GM19351 (cell line): ENCODE measurements around the gene INPP5A.
"Not testable (repeated sequence)": the region's sequence is repeated elsewhere in the genome, so short reads cannot be mapped to it uniquely, and the experiment has no call there.

Source experiments
- ATAC-seq: cut with Tn5 transposase; IDR thresholded peaks from one replicate; pipeline ENCODE4 v1.9.1; 2021; ENCODE audit warnings: mild to moderate bottlenecking, moderate library complexity; ENCODE audit not compliant: unreplicated experiment

The INPP5A gene

DNA sequence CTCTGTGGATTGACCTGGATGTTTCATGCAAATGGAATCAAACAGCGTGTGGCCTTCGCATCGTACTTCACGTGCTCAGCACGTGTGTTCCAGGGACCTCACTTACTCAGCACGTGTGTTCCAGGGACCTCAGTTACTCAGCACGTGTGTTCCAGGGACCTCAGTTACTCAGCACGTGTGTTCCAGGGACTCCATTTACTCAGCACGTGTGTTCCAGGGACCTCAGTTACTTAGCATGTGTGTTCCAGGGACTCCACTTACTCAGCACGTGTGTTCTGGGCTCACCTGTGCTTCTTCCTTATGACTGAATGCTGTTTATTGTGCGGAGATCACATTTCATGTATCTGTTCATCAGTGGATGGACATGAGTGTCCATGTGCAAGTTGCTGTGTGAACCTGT lies 22.0 kb downstream of the INPP5A start:
- ATAC-seq: no peak

DNA sequence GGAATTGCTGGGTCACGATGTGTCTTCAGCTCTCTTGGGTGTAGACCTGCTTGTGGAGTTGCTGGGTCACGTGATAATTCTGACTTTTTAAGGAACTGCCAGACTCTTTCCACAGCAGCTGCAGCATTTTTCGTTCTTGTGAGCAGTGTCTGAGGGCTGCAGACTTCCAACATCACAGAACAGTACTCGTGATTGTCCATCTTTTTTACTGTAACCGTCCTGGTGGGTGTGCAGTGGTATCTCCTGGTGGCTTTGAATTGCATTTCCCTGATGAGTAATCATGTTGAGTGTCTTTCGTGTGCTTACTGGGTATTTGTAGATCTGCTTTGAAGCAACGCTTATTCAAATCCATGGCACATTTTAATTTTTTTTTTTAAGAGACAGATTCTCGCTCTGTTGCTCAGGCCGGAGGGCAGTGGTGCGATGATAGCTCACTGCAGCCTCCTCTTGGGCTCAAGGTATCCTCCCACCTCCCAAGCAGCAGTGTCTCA lies 22.7 kb downstream of the INPP5A start:
- ATAC-seq: no peak

DNA sequence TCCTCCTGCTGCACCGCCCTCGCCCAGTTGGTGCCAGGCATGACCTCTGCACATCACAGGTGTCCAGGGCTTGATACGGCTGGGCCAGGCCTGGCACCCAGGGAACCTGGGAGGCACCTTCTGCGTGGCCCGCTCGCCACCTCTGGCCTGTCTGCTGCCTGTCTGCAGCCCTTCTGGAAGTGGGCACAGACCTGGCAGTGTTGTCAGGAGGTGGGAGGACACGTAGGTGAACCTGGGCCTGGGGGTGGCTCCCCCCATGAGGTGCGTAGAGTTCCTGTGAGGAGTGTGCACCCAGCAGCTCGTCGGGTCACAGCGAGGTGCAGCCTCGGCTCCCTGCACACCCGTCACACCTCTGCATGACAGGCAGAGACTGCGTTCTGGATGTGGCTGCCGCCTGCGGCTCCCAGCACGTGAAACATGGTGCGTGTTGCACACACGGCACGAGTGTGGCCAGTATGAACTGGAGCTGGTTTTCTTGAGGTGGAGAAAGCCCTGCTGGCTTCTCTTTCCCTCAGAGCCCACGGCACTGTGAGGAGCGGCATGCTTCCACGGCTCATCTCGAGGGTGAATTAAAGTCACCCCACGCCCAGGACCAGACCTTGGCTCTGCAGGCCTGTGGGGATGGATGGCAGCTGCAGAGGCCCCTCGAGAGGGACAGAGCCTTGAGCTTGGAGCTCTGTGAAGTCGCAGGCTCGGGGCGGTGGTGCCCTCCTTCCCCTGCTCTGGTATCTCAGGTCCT lies 24.8 kb downstream of the INPP5A start:
- ATAC-seq: no peak

DNA sequence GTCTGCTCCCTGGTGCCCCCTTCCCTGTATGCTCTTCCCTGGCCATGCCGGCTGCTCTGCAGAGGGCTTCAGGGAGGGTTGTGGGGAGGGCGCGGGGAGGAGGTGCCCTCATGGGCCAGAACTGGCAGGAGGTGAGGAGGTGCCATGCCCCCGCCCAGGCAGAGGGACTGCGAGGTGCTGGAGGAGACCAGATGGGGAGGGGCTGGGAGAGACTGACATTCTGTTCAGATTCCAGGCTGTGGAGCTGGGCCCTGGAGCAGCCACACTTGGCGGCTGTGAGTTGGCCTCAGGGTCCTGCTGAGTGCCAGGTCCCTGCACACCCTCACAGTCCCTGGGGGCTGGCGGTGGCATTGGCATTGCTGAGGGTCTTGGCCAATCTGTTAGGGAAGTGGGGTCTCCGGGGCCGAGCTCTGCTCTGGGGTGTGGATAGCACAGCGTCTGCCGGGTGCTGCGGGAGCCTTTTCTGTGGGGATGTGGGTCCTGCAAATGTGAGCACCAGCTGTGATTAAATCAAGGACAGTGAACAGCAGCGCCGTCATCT lies 25.4 kb downstream of the INPP5A start:
- no peak for ATAC-seq

DNA sequence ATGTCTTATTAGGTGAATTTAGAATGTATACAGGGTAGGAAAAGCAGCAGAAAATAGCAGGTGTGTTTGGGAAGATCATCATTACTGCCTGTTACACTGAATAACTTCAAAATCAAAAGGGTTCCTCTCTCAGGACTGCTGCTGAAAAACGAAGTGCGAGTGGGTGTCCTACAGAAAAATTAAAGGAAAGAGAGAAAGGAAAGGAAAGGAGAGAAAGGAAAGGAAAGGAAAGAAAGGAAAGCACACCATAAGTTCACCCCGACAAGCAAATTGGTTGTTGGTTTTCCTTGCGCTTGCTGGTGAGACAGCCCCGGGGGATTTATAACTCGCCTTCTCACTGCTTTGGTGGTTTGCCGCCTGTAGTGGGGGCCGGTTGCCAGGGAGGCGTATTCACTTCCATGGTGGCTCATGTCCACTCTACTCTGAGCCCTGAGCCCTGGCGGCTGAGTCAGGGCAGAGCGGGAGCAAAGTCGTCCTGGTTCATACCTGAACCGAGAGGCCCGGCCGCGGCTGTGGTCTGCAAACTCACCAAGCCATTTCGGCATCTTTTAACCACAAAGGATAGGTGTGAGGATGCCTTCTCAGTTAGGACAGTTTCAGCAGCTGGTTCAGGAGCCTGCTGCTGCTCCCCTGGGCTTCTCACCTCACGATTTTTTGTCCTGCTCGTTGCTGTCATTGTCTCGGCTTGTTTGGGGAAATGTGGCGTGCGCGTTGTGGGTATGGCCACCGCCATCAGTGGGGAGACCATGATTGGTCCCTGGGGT lies 26.1 kb downstream of the INPP5A start:
- ATAC-seq: peak; percentile 86

- ATAC-seq: no peak
Measured at GRCh38 chr10:132564249-132564605, 26.6 kb downstream of the INPP5A start.

DNA sequence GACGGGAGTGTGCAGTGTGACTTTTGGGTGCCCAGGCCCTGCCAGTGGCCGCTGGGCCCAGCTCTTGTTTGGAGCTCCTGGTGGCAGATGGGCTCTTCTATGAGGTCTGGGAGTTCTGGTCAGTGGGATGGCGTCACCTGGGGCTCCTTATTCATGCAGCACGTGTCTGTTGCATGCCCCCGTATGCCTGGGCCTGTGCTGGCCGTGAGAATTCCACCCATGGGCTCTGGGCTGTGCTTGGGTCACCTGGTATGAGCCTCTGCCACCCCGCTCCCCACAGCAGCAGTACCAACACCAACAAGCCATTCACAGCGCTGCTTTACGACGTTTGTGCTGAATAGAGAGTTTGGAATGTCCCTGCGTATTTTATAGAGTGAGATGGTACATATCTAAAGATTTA lies 27.1 kb downstream of the INPP5A start:
- no peak for ATAC-seq

GRCh38 chr10:132565516-132566209 lies 28.1 kb downstream of the INPP5A start:
- ATAC-seq: no peak

DNA sequence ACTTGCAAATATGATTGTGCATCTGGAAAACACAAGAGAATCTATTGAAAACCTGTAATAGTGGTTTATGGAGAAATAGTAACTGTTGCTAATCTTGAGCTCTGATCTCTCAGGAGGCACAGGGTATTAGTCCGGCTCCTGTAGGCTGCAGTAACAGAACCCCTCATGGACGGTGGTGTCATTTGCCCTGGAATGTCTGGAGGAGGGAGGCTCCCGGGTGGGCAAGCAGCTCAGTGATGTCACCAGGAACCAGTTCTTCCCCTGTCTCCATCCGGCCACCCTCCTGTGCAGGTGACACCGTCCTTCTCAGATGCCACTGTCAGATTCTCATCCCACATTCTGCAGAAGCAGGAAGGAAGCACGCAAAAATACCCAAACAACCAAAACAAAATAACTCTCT lies 29.3 kb downstream of the INPP5A start:
- no peak for ATAC-seq

DNA sequence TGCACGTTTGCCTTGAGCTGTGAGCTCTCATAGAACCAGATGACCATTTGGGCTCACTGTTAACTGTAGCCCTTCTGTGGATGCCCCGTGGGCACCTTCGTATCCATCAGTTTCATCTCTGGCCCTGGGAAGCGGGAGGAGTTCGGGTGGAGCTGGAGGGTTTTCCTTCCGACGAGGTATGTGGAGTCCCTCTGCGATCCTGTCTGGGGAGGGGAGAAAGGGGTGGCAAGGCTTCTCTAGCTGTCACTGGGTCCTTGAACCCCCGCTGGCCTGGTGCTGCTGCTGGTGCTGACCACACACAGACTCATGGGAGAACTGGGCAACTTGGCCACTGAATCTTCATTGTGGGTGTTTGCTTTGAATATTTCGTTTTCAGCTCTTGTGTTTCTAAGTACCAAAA lies 32.7 kb downstream of the INPP5A start:
- ATAC-seq: no peak

DNA sequence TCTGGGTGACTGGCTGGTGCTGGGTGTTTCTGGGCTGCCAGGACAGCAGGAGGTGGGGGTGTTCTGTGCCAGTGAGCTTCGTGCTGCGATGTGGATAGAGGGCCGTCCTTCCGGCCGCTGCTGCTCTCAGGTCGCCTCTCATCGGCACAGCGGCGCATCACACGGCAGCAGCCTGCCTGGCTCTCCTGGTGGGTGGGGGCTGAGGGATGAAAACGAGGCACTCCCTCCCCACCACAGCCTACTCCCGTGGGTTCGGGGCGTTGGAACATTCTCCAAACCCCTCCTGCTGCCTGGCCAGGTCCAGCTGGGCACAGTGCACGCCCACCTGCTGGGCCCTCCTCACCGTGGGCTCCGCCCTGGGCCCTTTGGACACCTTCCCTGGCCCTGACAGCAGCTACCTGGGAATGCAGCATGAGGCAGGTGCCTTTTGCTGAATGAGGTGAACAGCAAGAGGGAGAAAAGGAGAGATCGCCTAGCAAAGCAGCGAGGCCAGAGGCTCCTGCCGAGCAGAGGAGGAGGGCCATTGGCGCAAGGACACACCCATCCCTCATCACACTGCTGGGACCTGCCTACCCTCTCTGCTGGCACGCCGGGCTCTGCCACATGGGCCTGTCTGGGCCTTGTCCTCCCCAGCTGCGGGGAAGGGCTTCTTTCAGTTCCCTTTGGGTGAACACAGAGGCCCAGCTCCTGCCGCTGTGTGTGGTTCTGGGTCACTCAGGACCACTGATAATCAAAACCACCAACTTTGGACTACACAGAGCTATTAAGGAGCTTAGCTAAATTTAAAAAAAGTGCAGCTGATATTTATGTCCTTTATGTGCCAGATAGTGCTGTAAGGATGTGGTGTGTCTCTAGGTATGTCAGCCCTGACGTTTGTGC lies 33.4 kb downstream of the INPP5A start:
- peak; percentile 30 for ATAC-seq

DNA sequence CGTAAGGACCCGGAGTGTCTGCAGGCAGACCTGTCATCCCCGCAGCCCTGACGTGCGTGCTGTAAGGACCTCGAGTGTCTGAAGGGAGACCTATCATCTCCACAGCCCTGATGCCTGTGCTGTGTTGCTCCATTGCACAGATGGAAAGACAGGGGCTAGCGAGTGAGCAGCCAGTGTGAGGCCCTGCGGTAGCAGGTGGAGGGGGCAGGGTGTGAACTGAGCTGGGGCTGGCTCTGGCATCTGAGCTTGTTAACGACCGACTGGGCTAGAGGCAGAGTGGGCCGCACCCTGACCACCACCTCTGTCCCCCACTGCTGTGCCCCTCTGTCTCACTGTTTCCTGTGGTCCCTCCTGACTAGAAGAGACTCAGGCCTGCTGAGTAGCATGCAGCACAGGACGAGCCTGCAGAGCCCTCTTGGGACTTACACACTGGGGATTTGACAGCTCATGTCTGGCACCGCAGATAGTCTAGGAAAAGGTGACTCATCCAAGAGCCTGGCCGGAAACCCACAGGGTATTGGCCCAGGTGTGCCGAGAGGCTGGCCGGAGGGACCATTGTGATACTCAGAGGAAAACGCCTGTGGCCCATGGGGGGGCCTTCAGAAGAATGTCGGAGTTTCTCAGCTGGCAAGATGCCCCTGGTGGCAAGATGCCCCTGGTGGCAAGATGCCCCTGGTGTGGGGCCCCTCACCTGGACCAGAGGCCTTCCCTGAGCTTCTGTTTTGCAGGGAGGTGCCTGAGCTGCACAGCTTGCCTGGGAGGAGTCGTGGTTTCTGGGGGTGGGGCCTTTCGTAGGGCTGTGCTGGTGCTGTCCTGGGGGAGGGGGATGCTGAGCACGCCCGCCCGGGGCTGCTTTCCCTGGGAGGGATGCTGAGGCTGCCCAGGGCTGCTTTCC lies 34.3 kb downstream of the INPP5A start:
- ATAC-seq: peak; percentile 70

GRCh38 chr10:132572545-132572937 lies 35.0 kb downstream of the INPP5A start:
- ATAC-seq: no peak

- ATAC-seq: not testable (repeated sequence)
Measured at GRCh38 chr10:132572946-132573345, 35.4 kb downstream of the INPP5A start.

- ATAC-seq: no peak
Measured at GRCh38 chr10:132574288-132574687, 36.7 kb downstream of the INPP5A start.

DNA sequence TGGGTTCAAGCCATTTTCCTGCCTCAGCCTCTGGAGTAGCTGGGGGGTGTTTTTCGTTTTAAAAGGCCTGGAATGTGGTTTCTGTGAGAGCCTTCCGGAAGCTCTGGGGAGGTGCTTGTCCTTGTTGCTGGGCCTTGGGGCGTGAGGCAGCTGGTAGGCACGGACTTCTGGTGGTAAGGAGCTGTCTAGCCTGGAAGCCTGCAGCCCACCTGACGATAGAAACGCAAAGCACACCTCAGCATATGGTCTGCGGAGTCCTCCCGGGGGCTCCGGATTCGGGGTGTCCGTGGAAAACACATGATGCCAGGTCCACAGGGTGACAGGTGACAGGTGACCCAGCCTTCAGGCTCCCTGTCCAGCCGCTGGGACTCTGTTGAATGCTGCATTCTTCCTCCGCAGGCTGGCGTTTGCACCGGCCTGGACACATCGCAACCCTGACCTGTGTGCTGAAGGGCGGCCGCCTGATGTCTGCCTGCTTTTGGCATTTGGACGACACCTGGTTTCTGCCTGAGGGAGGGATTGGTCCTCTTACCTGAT lies 37.3 kb downstream of the INPP5A start:
- ATAC-seq: no peak

- peak; percentile 29 for ATAC-seq
Measured at GRCh38 chr10:132575320-132576201, 38.0 kb downstream of the INPP5A start.

DNA sequence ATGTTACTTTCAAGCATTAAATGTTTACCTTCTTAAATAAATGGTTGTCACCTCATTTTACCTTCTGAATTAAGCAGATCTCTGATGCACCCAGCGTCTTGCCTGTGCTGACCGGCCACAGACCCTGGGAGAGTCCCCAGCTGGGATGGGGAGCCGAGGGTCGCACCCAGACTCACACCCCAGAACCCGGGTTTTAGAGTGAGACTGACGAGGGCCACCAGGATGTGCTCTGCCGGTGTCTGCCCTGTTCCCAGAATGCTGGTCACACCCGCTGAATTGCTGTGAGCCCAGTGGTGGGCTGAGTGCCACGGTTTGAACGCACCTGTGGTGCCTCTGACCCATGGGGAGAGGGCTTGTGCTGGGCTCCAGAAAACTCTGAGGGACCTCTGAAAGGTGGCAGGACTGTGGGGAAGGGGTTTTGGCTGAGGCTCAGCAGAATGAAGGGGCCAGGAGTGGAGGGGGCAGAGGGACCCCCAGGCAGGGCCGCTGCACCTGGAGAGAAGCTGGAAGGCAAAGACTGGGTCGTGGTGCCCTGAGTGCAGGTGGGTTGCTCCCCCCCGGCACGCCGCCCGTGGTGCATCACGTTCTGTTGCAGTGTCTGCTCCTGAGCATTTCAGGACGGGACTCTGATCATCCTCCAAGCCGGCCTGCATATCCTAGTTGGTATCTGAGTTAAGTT lies 39.2 kb downstream of the INPP5A start:
- ATAC-seq: no peak
